DND-41 (cell line): ENCODE measurements around the gene CFB.
"Not testable (repeated sequence)": the region's sequence is repeated elsewhere in the genome, so short reads cannot be mapped to it uniquely, and the experiment has no call there.

Experiments used
- ATAC-seq: fragments of 200-7000 bp; cut with Tn5 transposase; 3 replicates; pipeline ENCODE4 v1.9.1; 2021; ENCODE audit warnings: low read depth; ENCODE audit not compliant: insufficient read depth
- DNase-seq: peaks from one replicate; pipeline ENCODE4 v3.0.0-alpha.2; 2020
- H2AFZ ChIP-seq: 2 replicates; pipeline ENCODE4 v1.6.0; 2012; ENCODE audit warnings: low read depth, low read length
- H3K27ac ChIP-seq: 2 replicates; pipeline ENCODE4 v1.5.1; 2012; ENCODE audit warnings: low read length, inconsistent platforms
- H3K27me3 ChIP-seq: fragments of 200-600 bp; sonication (generic); 2 replicates; pipeline ENCODE4 v1.6.0; 2012; ENCODE audit warnings: low read length, mild to moderate bottlenecking, inconsistent platforms; ENCODE audit not compliant: insufficient read depth, poor library complexity
- H3K36me3 ChIP-seq: 2 replicates; pipeline ENCODE4 v1.5.1; 2012; ENCODE audit warnings: low read length, inconsistent platforms; ENCODE audit not compliant: insufficient read depth
- H3K4me1 ChIP-seq: 2 replicates; pipeline ENCODE4 v1.5.1; 2012; ENCODE audit warnings: mild to moderate bottlenecking, low read length; ENCODE audit not compliant: insufficient read depth
- H3K4me2 ChIP-seq: 2 replicates; pipeline ENCODE4 v1.6.0; 2012; ENCODE audit warnings: mild to moderate bottlenecking, moderate library complexity, low read length, inconsistent platforms; ENCODE audit not compliant: insufficient read depth
- H3K4me3 ChIP-seq, 2 experiments: fragments of 200-600 bp in 1 of 2; shearing (Covaris generic) in 1 of 2; 2 replicates each; pipeline ENCODE4 v1.5.1; 2012 to 2016; ENCODE audit warnings: inconsistent platforms in 2 of 2, low read length in 2 of 2, mild to moderate bottlenecking in 2 of 2, low read depth in 1 of 2, moderate library complexity in 1 of 2
- H3K79me2 ChIP-seq: 2 replicates; pipeline ENCODE4 v1.6.0; 2012; ENCODE audit warnings: low read length, inconsistent platforms; ENCODE audit not compliant: insufficient read depth
- H3K9ac ChIP-seq: 2 replicates; pipeline ENCODE4 v1.6.0; 2012; ENCODE audit warnings: low read depth, mild to moderate bottlenecking, inconsistent platforms, low read length, moderate library complexity
- H3K9me3 ChIP-seq: 2 replicates; pipeline ENCODE4 v1.5.1; 2012; ENCODE audit warnings: low read length, moderate library complexity, mild to moderate bottlenecking, inconsistent platforms; ENCODE audit not compliant: insufficient read depth, severe bottlenecking
- H4K20me1 ChIP-seq: 2 replicates; pipeline ENCODE4 v1.6.0; 2012; ENCODE audit warnings: low read length; ENCODE audit not compliant: insufficient read depth
- EZH2 ChIP-seq: IDR thresholded peaks from 3 replicates; pipeline ENCODE4 v1.6.1; 2012; ENCODE audit warnings: borderline replicate concordance, low read depth, mild to moderate bottlenecking, moderate library complexity, low read length, inconsistent platforms; ENCODE audit not compliant: severe bottlenecking
- TF ChIP-seq, protein P1 (sequence below): IDR thresholded peaks from 2 replicates; pipeline ENCODE4 v1.5.1; 2012; ENCODE audit warnings: borderline replicate concordance, low read length, moderate library complexity, mild to moderate bottlenecking; ENCODE audit not compliant: poor library complexity, severe bottlenecking; ENCODE audit errors: extremely low read depth

Gene CFB

DNA sequence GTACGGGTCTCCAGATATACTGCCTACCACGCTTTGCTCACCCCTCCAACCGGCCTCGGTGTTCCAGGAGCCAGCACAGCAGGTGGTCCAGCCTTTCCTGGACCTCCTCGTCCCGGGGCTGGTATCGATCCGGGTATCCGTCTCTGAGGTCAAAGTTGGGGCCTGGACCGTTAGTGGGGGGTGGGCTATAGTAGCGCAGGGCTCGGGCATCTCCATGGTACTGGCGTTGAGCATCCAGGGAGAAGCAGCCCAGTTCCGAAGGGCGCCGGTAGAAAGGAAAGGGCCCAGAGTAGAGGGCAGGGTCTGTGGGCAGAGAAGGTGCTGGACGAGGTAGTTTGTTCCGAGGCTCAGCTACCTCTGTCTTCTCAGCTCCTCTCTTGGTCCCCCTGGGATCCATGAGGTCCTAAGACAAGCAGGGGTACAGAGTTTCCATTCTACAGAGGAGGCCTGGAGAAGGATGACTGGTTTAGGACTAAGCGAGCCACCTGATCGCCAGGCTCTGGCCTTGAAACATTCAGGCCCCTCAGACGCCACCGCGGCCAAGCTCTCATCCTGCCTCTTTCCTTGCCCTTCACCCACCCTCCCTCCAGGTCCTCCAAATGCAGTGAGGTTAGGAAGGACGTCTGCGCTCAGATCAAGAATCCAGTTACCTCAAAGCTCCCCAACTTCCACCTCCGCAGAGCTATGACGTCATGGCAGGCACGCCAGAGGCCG, 25.5 kb downstream of the CFB start:
- H3K4me1 ChIP-seq = peaks cover 41% of the 10 kb centered on the region
- H3K4me3 ChIP-seq = peak overlapping the region; percentile 58 to 77
- ATAC-seq (no peak), DNase-seq (no peak)
- peak overlapping the region; percentile 97 for H3K4me2 ChIP-seq
- peak overlapping the region; percentile 69 for H3K9ac ChIP-seq
- TF ChIP-seq, protein P1, sequence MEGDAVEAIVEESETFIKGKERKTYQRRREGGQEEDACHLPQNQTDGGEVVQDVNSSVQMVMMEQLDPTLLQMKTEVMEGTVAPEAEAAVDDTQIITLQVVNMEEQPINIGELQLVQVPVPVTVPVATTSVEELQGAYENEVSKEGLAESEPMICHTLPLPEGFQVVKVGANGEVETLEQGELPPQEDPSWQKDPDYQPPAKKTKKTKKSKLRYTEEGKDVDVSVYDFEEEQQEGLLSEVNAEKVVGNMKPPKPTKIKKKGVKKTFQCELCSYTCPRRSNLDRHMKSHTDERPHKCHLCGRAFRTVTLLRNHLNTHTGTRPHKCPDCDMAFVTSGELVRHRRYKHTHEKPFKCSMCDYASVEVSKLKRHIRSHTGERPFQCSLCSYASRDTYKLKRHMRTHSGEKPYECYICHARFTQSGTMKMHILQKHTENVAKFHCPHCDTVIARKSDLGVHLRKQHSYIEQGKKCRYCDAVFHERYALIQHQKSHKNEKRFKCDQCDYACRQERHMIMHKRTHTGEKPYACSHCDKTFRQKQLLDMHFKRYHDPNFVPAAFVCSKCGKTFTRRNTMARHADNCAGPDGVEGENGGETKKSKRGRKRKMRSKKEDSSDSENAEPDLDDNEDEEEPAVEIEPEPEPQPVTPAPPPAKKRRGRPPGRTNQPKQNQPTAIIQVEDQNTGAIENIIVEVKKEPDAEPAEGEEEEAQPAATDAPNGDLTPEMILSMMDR = no peak
- TF ChIP-seq EZH2 = no peak
- H3K27me3 ChIP-seq = no peaks in the 10 kb centered on the region
- H3K79me2 ChIP-seq = peaks cover 41% of the 10 kb centered on the region
- peak overlapping the region; percentile 74 for H2AFZ ChIP-seq
- H4K20me1 ChIP-seq = peaks cover 6% of the 10 kb centered on the region; the same call in 1 of the 2 replicates
- H3K27ac ChIP-seq = peak overlapping the region; percentile 79
- no peaks in the 10 kb centered on the region for H3K9me3 ChIP-seq
- H3K36me3 ChIP-seq = peaks cover 43% of the 10 kb centered on the region

DNA sequence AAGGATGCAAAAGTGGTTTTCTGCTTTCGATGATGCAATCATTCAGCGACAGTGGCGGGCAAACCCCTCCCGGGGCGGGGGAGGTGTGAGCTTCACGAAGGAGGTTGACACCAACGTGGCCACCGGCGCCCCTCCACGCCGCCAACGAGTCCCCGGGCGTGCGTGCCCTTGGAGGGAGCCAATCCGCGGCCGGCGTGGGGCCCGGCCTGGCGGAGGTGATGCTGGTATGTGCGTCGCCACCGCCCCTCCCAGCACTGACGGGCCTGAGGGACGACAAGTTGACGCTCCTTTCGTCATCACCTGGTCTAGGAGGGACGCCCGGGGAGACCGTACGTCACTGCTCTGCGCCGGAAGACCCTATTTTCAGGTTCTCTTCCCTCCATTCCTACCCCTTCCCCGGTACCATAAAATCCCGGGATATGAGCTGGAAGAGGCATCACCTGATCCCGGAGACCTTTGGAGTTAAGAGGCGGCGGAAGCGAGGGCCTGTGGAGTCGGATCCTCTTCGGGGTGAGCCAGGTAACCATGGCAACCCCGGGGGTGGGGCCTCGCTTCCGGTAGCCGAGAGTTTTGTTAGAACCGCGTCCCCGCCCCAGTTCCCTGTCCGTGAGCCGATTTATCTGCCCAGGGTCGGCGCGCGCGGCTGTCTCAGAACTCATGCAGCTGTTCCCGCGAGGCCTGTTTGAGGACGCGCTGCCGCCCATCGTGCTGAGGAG, 26.3 kb downstream of the CFB start, which contains the start of gene DXO:
TSS of gene DXO (minus strand) at position 146 of the 716 bp plus-strand sequence. CDS start 463 bp downstream, outside the sequence.
- TF ChIP-seq EZH2 = no peak
- TF ChIP-seq, protein P1 = no peak
- H3K4me2 ChIP-seq = peak within 1 kb of the TSS; percentile 97
- peaks cover 41% of the 10 kb centered on the region for H3K4me1 ChIP-seq
- peak within 1 kb of the TSS; percentile 79 for H3K27ac ChIP-seq
- no peaks in the 10 kb centered on the region for H3K27me3 ChIP-seq
- peak within 1 kb of the TSS; percentile 69 for H3K9ac ChIP-seq
- peak; percentile 91 for ATAC-seq
- peaks cover 36% of the 10 kb centered on the region for H3K36me3 ChIP-seq
- peak; percentile 97 for DNase-seq
- H3K79me2 ChIP-seq = peaks cover 41% of the 10 kb centered on the region
- peak within 1 kb of the TSS; percentile 74 for H2AFZ ChIP-seq
- H3K9me3 ChIP-seq = no peaks in the 10 kb centered on the region
- H3K4me3 ChIP-seq = peak within 1 kb of the TSS; percentile 58 to 77
- peaks cover 6% of the 10 kb centered on the region; the same call in 1 of the 2 replicates for H4K20me1 ChIP-seq

DNA sequence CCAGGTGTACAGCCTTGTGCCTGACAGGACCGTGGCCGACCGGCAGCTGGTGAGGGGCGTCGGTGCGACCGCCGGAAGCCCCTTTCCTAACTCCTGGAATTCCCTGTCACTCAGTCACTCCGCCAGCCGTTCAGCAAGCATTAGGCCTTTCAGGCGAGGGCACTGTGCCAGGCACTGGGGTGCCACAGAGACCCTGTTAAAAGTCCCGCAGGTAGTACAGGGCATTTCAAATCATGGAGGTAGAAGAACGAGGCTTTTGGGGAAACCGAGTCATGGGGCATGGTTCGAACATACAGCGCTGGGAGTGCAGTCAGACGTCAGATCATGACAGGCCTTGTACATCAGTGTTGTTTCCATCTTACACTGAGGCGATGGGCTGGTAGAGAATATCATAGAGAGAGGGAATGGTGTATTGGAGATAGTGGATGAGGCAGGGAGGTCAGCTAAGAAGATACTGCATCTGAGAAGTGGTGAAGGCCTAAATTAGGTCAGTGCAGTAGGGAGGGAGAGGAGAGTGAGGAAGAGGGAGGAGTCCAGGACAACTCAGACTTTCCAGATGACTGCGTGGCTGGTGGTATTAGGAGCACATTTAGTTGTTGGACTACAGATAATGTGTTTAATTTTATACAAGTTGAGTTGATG, 26.9 kb downstream of the CFB start:
- TF ChIP-seq, protein P1 = no peak
- no peak for TF ChIP-seq EZH2
- Histone ChIP-seq H3K36me3 (peaks cover 29% of the 10 kb centered on the region), H3K4me3 (peak overlapping the region; percentile 58 to 77), H3K9me3 (no peaks in the 10 kb centered on the region), H3K79me2 (peaks cover 41% of the 10 kb centered on the region), H3K27ac (peak overlapping the region; percentile 79), H2AFZ (peak overlapping the region; percentile 74), H3K9ac (peak overlapping the region; percentile 69), H3K4me2 (peak overlapping the region; percentile 97), H3K27me3 (no peaks in the 10 kb centered on the region), H3K4me1 (peaks cover 41% of the 10 kb centered on the region), H4K20me1 (peaks cover 6% of the 10 kb centered on the region; the same call in 1 of the 2 replicates)
- DNase-seq = no peak
- ATAC-seq = no peak

DNA sequence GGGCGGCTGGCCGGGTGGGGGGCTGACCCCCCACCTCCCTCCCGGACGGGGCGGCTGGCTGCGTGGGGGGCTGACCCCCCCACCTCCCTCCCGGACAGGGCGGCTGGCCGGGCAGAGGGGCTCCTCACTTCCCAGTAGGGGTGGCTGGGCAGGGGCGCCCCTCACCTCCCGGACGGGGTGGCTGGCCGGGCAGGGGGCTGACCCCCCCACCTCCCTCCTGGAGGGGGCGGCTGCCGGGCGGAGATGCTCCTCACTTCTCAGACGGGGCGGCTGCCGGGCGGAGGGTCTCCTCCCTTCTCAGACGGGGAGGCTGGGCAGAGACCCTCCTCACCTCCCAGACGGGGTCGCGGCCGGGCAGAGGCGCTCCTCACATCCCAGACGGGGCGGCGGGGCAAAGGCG, 30.2 kb downstream of the CFB start:
- DNase-seq, H3K4me3 ChIP-seq, H3K27ac ChIP-seq, H3K9me3 ChIP-seq, H3K27me3 ChIP-seq, H3K9ac ChIP-seq, H3K4me2 ChIP-seq, H4K20me1 ChIP-seq, H2AFZ ChIP-seq, ATAC-seq, H3K36me3 ChIP-seq: not testable (repeated sequence)
- H3K79me2 ChIP-seq = peaks cover 24% of the 10 kb centered on the region
- peaks cover 22% of the 10 kb centered on the region for H3K4me1 ChIP-seq
